ENCODE data around the gene C11orf65.
"Not testable (repeated sequence)": the region's sequence is repeated elsewhere in the genome, so short reads cannot be mapped to it uniquely, and the experiment has no call there.

GRCh38 chr11:108441445-108441844 lies 25.9 kb downstream of the C11orf65 start:
- TF ChIP-seq CTCF (conservative IDR thresholded peaks at IDR 0.05; ENCODE audit: low read depth, low read length); EZH2 (IDR thresholded peaks at IDR 0.05; ENCODE audit: borderline replicate concordance, low read depth, low read length, poor library complexity, severe bottlenecking): not testable (repeated sequence)

All from A673 (cell line).